ENCODE data around the gene TAF1. TPM values are rescaled to one million over a fixed set of nuclear protein-coding genes. Genes with fewer than 3 reads are reported as not detected.

Gene TAF1
- total and polyA plus RNA-seq, 2 experiments from 2014 or later = 6.7 to 26.9 TPM

GRCh38 chrX:71393919-71394318, 27.8 kb downstream of the TAF1 start:
- Mint-ChIP-seq H3K4me3 (no peak overlapping the region), H3K4me1 (no peaks in the 10 kb centered on the region), H3K36me3 (ENCODE audit: low read depth) (peaks cover 91% of the 10 kb centered on the region), H3K27ac (no peak overlapping the region), H3K9me3 (no peaks in the 10 kb centered on the region), H3K27me3 (ENCODE audit: insufficient read depth, low read depth, poor library complexity) (peaks cover 8% of the 10 kb centered on the region)
- no peaks in the 10 kb centered on the region for H3K79me2 ChIP-seq (replicated peaks; ENCODE audit: insufficient read depth)
- H3K27me3 ChIP-seq (ENCODE audit: insufficient read depth) = no peaks in the 10 kb centered on the region
- H3K4me1 ChIP-seq (ENCODE audit: insufficient read depth) = no peaks in the 10 kb centered on the region
- H2AFZ ChIP-seq = no peak overlapping the region
- no peak overlapping the region for H3K27ac ChIP-seq (ENCODE audit: low read depth)
- no peaks in the 10 kb centered on the region; the same call in 1 of the 2 replicates for H4K20me1 ChIP-seq (replicated peaks; ENCODE audit: insufficient read depth)
- H3K36me3 ChIP-seq (ENCODE audit: insufficient read depth) = peaks cover 26% of the 10 kb centered on the region
- H3K9me2 ChIP-seq (ENCODE audit: insufficient read depth) = no peaks in the 10 kb centered on the region
- no peak for TF ChIP-seq STAT1 (IDR thresholded peaks at IDR 0.05; ENCODE audit: unreplicated experiment)
- no peak for TF ChIP-seq EZH2phosphoT487 (IDR thresholded peaks at IDR 0.05; ENCODE audit: unreplicated experiment)
- TF ChIP-seq ZNF114 (CRISPR knock-in tag; IDR thresholded peaks at IDR 0.05) = no peak
- TF ChIP-seq CREB1 (CRISPR knock-in tag; IDR thresholded peaks at IDR 0.05; ENCODE audit: low read depth) = no peak
- no peak for TF ChIP-seq ZNF331 (CRISPR knock-in tag; IDR thresholded peaks at IDR 0.05; ENCODE audit: low read depth)
- no peak overlapping the region for H3K4me2 ChIP-seq
- H3F3A ChIP-seq (replicated peaks; ENCODE audit: low read depth) = no peaks in the 10 kb centered on the region
- ATAC-seq = no peak
- DNase-seq (ENCODE audit: low spot score) = no peak
- no peak overlapping the region for H3K4me3 ChIP-seq

DNA sequence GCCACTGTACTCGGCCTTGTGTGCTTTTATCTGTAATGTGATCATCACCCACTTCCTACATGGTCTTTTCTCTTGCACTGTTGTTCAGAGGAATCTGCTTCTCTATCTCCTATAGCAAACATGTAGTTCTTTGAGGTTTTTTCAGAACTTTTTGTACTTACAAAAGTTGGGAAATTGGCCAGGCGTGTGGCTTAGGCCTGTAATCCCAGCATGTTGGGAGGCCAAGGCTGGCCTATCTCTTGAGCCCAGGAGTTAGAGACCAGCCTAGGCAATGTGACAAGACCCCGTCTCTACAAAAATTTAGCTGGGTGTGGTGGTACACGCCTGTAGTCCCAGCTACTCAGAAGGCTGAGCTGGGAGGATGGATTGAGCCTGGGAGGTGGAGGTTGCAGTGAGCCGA, 30.4 kb downstream of the TAF1 start:
- peaks cover 16% of the 10 kb centered on the region; the same call in 1 of the 2 replicates for H3K36me3 ChIP-seq (ENCODE audit: insufficient read depth)
- no peaks in the 10 kb centered on the region for H3F3A ChIP-seq (replicated peaks; ENCODE audit: low read depth)
- H3K4me1 ChIP-seq (ENCODE audit: insufficient read depth) = no peaks in the 10 kb centered on the region
- Mint-ChIP-seq H3K27ac (no peak overlapping the region), H3K9me3 (no peaks in the 10 kb centered on the region), H3K27me3 (ENCODE audit: insufficient read depth, low read depth, poor library complexity) (peaks cover 8% of the 10 kb centered on the region), H3K4me3 (no peak overlapping the region), H3K36me3 (ENCODE audit: low read depth) (peaks cover 79% of the 10 kb centered on the region), H3K4me1 (no peaks in the 10 kb centered on the region)
- no peaks in the 10 kb centered on the region for H3K27me3 ChIP-seq (ENCODE audit: insufficient read depth)
- no peak overlapping the region for H3K4me2 ChIP-seq
- no peak overlapping the region for H3K4me3 ChIP-seq
- no peak overlapping the region for H2AFZ ChIP-seq
- no peaks in the 10 kb centered on the region; the same call in 1 of the 2 replicates for H4K20me1 ChIP-seq (replicated peaks; ENCODE audit: insufficient read depth)
- H3K9me2 ChIP-seq (ENCODE audit: insufficient read depth) = no peaks in the 10 kb centered on the region
- H3K27ac ChIP-seq (ENCODE audit: low read depth) = no peak overlapping the region
- no peaks in the 10 kb centered on the region for H3K79me2 ChIP-seq (replicated peaks; ENCODE audit: insufficient read depth)
- ATAC-seq (no peak), DNase-seq (ENCODE audit: low spot score) (no peak)
- no peak for TF ChIP-seq ZNF114 (CRISPR knock-in tag; IDR thresholded peaks at IDR 0.05)
- TF ChIP-seq EZH2 (IDR thresholded peaks at IDR 0.05; ENCODE audit: low read depth, unreplicated experiment) = no peak
- no peak for TF ChIP-seq POLR2AphosphoS5 (IDR thresholded peaks at IDR 0.05; ENCODE audit: low read depth)
- TF ChIP-seq EZH2phosphoT487 (IDR thresholded peaks at IDR 0.05; ENCODE audit: unreplicated experiment) = no peak
- no peak for TF ChIP-seq ZNF331 (CRISPR knock-in tag; IDR thresholded peaks at IDR 0.05; ENCODE audit: low read depth)
- TF ChIP-seq, protein P1, sequence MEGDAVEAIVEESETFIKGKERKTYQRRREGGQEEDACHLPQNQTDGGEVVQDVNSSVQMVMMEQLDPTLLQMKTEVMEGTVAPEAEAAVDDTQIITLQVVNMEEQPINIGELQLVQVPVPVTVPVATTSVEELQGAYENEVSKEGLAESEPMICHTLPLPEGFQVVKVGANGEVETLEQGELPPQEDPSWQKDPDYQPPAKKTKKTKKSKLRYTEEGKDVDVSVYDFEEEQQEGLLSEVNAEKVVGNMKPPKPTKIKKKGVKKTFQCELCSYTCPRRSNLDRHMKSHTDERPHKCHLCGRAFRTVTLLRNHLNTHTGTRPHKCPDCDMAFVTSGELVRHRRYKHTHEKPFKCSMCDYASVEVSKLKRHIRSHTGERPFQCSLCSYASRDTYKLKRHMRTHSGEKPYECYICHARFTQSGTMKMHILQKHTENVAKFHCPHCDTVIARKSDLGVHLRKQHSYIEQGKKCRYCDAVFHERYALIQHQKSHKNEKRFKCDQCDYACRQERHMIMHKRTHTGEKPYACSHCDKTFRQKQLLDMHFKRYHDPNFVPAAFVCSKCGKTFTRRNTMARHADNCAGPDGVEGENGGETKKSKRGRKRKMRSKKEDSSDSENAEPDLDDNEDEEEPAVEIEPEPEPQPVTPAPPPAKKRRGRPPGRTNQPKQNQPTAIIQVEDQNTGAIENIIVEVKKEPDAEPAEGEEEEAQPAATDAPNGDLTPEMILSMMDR (conservative IDR thresholded peaks at IDR 0.05; ENCODE audit: low read depth in 2 of 2) = no peak
- TF ChIP-seq NANOG (IDR thresholded peaks at IDR 0.05; ENCODE audit: borderline replicate concordance) = no peak
- no peak for TF ChIP-seq STAT1 (IDR thresholded peaks at IDR 0.05; ENCODE audit: unreplicated experiment)
- TF ChIP-seq CREB1 (CRISPR knock-in tag; IDR thresholded peaks at IDR 0.05; ENCODE audit: low read depth) = no peak
- TF ChIP-seq, protein P2, sequence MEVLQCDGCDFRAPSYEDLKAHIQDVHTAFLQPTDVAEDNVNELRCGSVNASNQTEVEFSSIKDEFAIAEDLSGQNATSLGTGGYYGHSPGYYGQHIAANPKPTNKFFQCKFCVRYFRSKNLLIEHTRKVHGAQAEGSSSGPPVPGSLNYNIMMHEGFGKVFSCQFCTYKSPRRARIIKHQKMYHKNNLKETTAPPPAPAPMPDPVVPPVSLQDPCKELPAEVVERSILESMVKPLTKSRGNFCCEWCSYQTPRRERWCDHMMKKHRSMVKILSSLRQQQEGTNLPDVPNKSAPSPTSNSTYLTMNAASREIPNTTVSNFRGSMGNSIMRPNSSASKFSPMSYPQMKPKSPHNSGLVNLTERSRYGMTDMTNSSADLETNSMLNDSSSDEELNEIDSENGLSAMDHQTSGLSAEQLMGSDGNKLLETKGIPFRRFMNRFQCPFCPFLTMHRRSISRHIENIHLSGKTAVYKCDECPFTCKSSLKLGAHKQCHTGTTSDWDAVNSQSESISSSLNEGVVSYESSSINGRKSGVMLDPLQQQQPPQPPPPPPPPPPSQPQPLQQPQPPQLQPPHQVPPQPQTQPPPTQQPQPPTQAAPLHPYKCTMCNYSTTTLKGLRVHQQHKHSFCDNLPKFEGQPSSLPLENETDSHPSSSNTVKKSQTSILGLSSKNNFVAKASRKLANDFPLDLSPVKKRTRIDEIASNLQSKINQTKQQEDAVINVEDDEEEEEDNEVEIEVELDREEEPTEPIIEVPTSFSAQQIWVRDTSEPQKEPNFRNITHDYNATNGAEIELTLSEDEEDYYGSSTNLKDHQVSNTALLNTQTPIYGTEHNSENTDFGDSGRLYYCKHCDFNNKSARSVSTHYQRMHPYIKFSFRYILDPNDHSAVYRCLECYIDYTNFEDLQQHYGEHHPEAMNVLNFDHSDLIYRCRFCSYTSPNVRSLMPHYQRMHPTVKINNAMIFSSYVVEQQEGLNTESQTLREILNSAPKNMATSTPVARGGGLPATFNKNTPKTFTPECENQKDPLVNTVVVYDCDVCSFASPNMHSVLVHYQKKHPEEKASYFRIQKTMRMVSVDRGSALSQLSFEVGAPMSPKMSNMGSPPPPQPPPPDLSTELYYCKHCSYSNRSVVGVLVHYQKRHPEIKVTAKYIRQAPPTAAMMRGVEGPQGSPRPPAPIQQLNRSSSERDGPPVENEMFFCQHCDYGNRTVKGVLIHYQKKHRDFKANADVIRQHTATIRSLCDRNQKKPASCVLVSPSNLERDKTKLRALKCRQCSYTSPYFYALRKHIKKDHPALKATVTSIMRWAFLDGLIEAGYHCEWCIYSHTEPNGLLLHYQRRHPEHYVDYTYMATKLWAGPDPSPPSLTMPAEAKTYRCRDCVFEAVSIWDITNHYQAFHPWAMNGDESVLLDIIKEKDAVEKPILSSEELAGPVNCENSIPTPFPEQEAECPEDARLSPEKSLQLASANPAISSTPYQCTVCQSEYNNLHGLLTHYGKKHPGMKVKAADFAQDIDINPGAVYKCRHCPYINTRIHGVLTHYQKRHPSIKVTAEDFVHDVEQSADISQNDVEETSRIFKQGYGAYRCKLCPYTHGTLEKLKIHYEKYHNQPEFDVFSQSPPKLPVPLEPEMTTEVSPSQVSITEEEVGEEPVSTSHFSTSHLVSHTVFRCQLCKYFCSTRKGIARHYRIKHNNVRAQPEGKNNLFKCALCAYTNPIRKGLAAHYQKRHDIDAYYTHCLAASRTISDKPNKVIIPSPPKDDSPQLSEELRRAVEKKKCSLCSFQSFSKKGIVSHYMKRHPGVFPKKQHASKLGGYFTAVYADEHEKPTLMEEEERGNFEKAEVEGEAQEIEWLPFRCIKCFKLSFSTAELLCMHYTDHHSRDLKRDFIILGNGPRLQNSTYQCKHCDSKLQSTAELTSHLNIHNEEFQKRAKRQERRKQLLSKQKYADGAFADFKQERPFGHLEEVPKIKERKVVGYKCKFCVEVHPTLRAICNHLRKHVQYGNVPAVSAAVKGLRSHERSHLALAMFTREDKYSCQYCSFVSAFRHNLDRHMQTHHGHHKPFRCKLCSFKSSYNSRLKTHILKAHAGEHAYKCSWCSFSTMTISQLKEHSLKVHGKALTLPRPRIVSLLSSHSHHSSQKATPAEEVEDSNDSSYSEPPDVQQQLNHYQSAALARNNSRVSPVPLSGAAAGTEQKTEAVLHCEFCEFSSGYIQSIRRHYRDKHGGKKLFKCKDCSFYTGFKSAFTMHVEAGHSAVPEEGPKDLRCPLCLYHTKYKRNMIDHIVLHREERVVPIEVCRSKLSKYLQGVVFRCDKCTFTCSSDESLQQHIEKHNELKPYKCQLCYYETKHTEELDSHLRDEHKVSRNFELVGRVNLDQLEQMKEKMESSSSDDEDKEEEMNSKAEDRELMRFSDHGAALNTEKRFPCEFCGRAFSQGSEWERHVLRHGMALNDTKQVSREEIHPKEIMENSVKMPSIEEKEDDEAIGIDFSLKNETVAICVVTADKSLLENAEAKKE (CRISPR knock-in tag; IDR thresholded peaks at IDR 0.05) = no peak
- TF ChIP-seq JUNB (IDR thresholded peaks at IDR 0.05; ENCODE audit: unreplicated experiment) = no peak
- TF ChIP-seq, protein P3, sequence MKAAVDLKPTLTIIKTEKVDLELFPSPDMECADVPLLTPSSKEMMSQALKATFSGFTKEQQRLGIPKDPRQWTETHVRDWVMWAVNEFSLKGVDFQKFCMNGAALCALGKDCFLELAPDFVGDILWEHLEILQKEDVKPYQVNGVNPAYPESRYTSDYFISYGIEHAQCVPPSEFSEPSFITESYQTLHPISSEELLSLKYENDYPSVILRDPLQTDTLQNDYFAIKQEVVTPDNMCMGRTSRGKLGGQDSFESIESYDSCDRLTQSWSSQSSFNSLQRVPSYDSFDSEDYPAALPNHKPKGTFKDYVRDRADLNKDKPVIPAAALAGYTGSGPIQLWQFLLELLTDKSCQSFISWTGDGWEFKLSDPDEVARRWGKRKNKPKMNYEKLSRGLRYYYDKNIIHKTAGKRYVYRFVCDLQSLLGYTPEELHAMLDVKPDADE (IDR thresholded peaks at IDR 0.05) = no peak
